OCI-LY1 (cell line): ENCODE data around the gene CACNA1B.

Source experiments
- CTCF ChIP-seq: fragments of 200-600 bp; sonication (generic), shearing (Covaris generic); IDR thresholded peaks from 2 replicates; pipeline ENCODE4 v1.5.1; 2017; ENCODE audit warnings: mild to moderate bottlenecking, antibody characterized with exemption, low read length, moderate library complexity, mixed read lengths
- EZH2 ChIP-seq: fragments of 200-600 bp; sonication (generic), shearing (Covaris generic); IDR thresholded peaks from 2 replicates; pipeline ENCODE4 v1.8.0; 2017; ENCODE audit warnings: borderline replicate concordance, mixed run types, mild to moderate bottlenecking, antibody characterized with exemption, low read length, moderate library complexity, mixed read lengths

GRCh38 chr9:138043411-138044345, 166.1 kb downstream of the CACNA1B start:
- TF ChIP-seq CTCF (no peak), EZH2 (no peak)
